ENCODE data around the gene TBC1D12.

Gene TBC1D12

GRCh38 chr10:94357193-94357592, 45.1 kb upstream of the TBC1D12 start:
- H3K36me3 ChIP-seq (ENCODE audit: low read length) = peaks cover 39% of the 10 kb centered on the region
- peaks cover 20% of the 10 kb centered on the region for H3K79me2 ChIP-seq (ENCODE audit: insufficient read depth, low read length)
- H3K9me2 ChIP-seq (replicated peaks; ENCODE audit: insufficient read depth, low read length) = no peaks in the 10 kb centered on the region
- no peaks in the 10 kb centered on the region for H3K27me3 ChIP-seq (ENCODE audit: low read length)
- no peak overlapping the region for H3K4me2 ChIP-seq (ENCODE audit: low read depth, low read length, poor library complexity, severe bottlenecking)
- no peak overlapping the region for H2AFZ ChIP-seq (ENCODE audit: low read depth, low read length, severe bottlenecking)
- H3K9me3 ChIP-seq (ENCODE audit: insufficient read depth, low read length) = no peaks in the 10 kb centered on the region
- TF ChIP-seq EZH2phosphoT487 (conservative IDR thresholded peaks at IDR 0.05; ENCODE audit: low read length) (no peak), CTCF (IDR thresholded peaks at IDR 0.05; ENCODE audit: insufficient read depth, low read length, poor library complexity, severe bottlenecking) (no peak)
- no peaks in the 10 kb centered on the region for H3F3A ChIP-seq (ENCODE audit: insufficient read depth)
- no peak overlapping the region for H3K9ac ChIP-seq (ENCODE audit: low read length)
- no peak overlapping the region for H3K4me3 ChIP-seq (ENCODE audit: insufficient read depth, low read length, poor library complexity, severe bottlenecking)
- H4K20me1 ChIP-seq (ENCODE audit: low read depth, low read length) = no peaks in the 10 kb centered on the region
- H3K27ac ChIP-seq (ENCODE audit: low read depth, low read length) = no peak overlapping the region

- no peaks in the 10 kb centered on the region for H3F3A ChIP-seq (ENCODE audit: insufficient read depth)
- no peaks in the 10 kb centered on the region for H3K9me3 ChIP-seq (ENCODE audit: insufficient read depth, low read length)
- H3K9me2 ChIP-seq (replicated peaks; ENCODE audit: insufficient read depth, low read length) = no peaks in the 10 kb centered on the region
- H3K4me3 ChIP-seq (ENCODE audit: insufficient read depth, low read length, poor library complexity, severe bottlenecking) = no peak overlapping the region
- H4K20me1 ChIP-seq (ENCODE audit: low read depth, low read length) = no peaks in the 10 kb centered on the region
- peaks cover 35% of the 10 kb centered on the region for H3K36me3 ChIP-seq (ENCODE audit: low read length)
- H3K27me3 ChIP-seq (ENCODE audit: low read length) = no peaks in the 10 kb centered on the region
- TF ChIP-seq EZH2phosphoT487 (conservative IDR thresholded peaks at IDR 0.05; ENCODE audit: low read length) = no peak
- no peak for TF ChIP-seq CTCF (IDR thresholded peaks at IDR 0.05; ENCODE audit: insufficient read depth, low read length, poor library complexity, severe bottlenecking)
- H3K9ac ChIP-seq (ENCODE audit: low read length) = no peak overlapping the region
- H3K4me2 ChIP-seq (ENCODE audit: low read depth, low read length, poor library complexity, severe bottlenecking) = no peak overlapping the region
- no peak overlapping the region for H3K27ac ChIP-seq (ENCODE audit: low read depth, low read length)
- H3K79me2 ChIP-seq (ENCODE audit: insufficient read depth, low read length) = peaks cover 24% of the 10 kb centered on the region
- no peak overlapping the region for H2AFZ ChIP-seq (ENCODE audit: low read depth, low read length, severe bottlenecking)
These were observed 43.9 kb upstream of the TBC1D12 start for GRCh38 chr10:94358480-94358879.

GRCh38 chr10:94361171-94361794, 41.1 kb upstream of the TBC1D12 start:
- H3K4me3 ChIP-seq (ENCODE audit: insufficient read depth, low read length, poor library complexity, severe bottlenecking) = peak overlapping the region; percentile 77
- H3K79me2 ChIP-seq (ENCODE audit: insufficient read depth, low read length) = peaks cover 24% of the 10 kb centered on the region

More at GRCh38 chr10:94361171-94361794, 41.1 kb upstream of the TBC1D12 start:
- Histone ChIP-seq H3K9me2 (replicated peaks; ENCODE audit: insufficient read depth, low read length) (no peaks in the 10 kb centered on the region), H3F3A (ENCODE audit: insufficient read depth) (no peaks in the 10 kb centered on the region), H3K4me2 (ENCODE audit: low read depth, low read length, poor library complexity, severe bottlenecking) (peak overlapping the region; percentile 89), H3K9me3 (ENCODE audit: insufficient read depth, low read length) (no peaks in the 10 kb centered on the region), H2AFZ (ENCODE audit: low read depth, low read length, severe bottlenecking) (no peak overlapping the region), H3K36me3 (ENCODE audit: low read length) (peaks cover 14% of the 10 kb centered on the region), H3K9ac (ENCODE audit: low read length) (peak overlapping the region; percentile 75), H3K27ac (ENCODE audit: low read depth, low read length) (no peak overlapping the region), H4K20me1 (ENCODE audit: low read depth, low read length) (no peaks in the 10 kb centered on the region), H3K27me3 (ENCODE audit: low read length) (no peaks in the 10 kb centered on the region)
- TF ChIP-seq EZH2phosphoT487 (conservative IDR thresholded peaks at IDR 0.05; ENCODE audit: low read length) = no peak
- TF ChIP-seq CTCF (IDR thresholded peaks at IDR 0.05; ENCODE audit: insufficient read depth, low read length, poor library complexity, severe bottlenecking) = no peak

All from SU-DHL-6 (cell line).